Upper lobe of left lung (tissue), 6 donors: ENCODE results near the gene OLFM1. TPM values are rescaled to one million over a fixed set of nuclear protein-coding genes. Genes with fewer than 3 reads are reported as not detected.
A peak's percentile ranks its signal among the peaks of the same experiment; 100 is the strongest.

Experiments used
- ATAC-seq, 2 donors: fragments of 200-7000 bp; cut with Tn5 transposase; one replicate each; pipeline ENCODE4 v1.9.1; 2022; ENCODE audit warnings: mild to moderate bottlenecking in 2 of 2, moderate library complexity in 2 of 2; ENCODE audit not compliant: low FRiP score in 2 of 2
- DNase-seq, 2 donors: peaks; one replicate each; pipeline ENCODE4 v3.0.0-alpha.2; 2019 to 2020
- H3K27ac ChIP-seq, 4 donors: fragments of 200-600 bp; sonication (generic); one replicate each; pipeline ENCODE4 v1.5.1; 2016 to 2019
- H3K27me3 ChIP-seq, 4 donors: fragments of 200-600 bp; sonication (generic); one replicate each; pipeline ENCODE4 v1.5.1; 2017 to 2019
- H3K36me3 ChIP-seq, 4 donors: fragments of 200-600 bp; sonication (generic); one replicate each; pipeline ENCODE4 v1.5.1; 2016 to 2019
- H3K4me1 ChIP-seq, 4 donors: fragments of 200-600 bp; sonication (generic); one replicate each; pipeline ENCODE4 v1.5.1; 2018 to 2019
- H3K4me3 ChIP-seq, 4 donors: fragments of 200-600 bp; sonication (generic); one replicate each; pipeline ENCODE4 v1.5.1; 2017 to 2019; ENCODE audit warnings: mild to moderate bottlenecking in 2 of 4, moderate library complexity in 1 of 4
- H3K9me3 ChIP-seq, 4 donors: fragments of 200-600 bp; sonication (generic); one replicate each; pipeline ENCODE4 v1.5.1; 2018 to 2019
- EP300 ChIP-seq, 4 donors: sonication (generic); formaldehyde crosslinking; IDR thresholded peaks; one replicate each; pipeline ENCODE4 v1.5.1; 2017; ENCODE audit warnings: antibody characterized with exemption in 4 of 4, control low read depth in 2 of 4
- POLR2A ChIP-seq, 4 donors: fragments of 450-650 bp; IDR thresholded peaks; one replicate each; pipeline ENCODE4 v1.5.1; 2016 to 2017; ENCODE audit warnings: antibody characterized with exemption in 4 of 4, mild to moderate bottlenecking in 2 of 4
- POLR2AphosphoS5 ChIP-seq, 2 donors: sonication (generic); formaldehyde crosslinking; IDR thresholded peaks; one replicate each; pipeline ENCODE4 v1.5.1; 2017; ENCODE audit warnings: antibody characterized with exemption in 2 of 2
- WGBS, 2 donors: methylation state at CpG; one replicate each; pipeline ENCODE4 v1.1.5; 2017 to 2018; 5-methylcytosine and 5-hydroxymethylcytosine counted together
- total RNA-seq, 6 donors: library from RNA; depleted of rRNA in 4 of 6; stranded (reverse); fragments of >200 nt in 4 of 6; gene quantifications; one replicate each; pipeline versions ENCODE4 v1.1.0 to v1.2.1, GENCODE V29; 2016 to 2021
- TF ChIP-seq, protein P1 (sequence below), 6 experiments: fragments of 450-650 bp in 4 of 6; fragments of 200-600 bp in 2 of 6; sonication (generic) in 2 of 6; IDR thresholded peaks; one replicate each; pipeline ENCODE4 v1.5.1; 2016 to 2019; ENCODE audit warnings: antibody characterized with exemption in 6 of 6
- donor health status: DM: no; HTN: no; CAD: no; lungs with moderate emphysema.
- donor health status: DM: no; HTN: yes; CAD: no; lungs with severe emphysema.

The OLFM1 gene
- total RNA-seq: 10 to 100 TPM in 4 of 6 donors, 1 to 10 TPM in 2; 3.1 to 47.9 (median 18.5) TPM

DNA sequence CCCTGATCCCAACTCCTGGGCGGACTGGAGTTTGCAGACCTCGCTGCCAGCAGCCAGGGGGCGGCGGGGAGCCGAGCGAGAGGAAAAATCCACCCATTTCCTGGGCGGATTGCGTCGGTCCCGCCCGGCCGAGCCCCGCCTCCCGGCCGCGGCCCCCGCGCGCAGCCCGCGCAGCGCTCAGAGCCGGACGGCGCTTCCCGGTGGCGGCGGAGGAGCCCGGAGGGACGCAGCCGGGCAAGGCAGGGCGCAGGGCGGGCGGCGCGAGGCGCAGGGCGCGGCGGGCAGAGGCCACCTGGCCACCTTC is at the start of gene OLFM1:
TSS of gene OLFM1 (plus strand) at position 180 of the 304 bp plus-strand sequence. CDS start 322 bp downstream, outside the sequence.
- H3K4me1 ChIP-seq: peaks cover 21 to 40% (median 29%) of the 10 kb centered on the region in 4 donors
- TF ChIP-seq, protein P1, sequence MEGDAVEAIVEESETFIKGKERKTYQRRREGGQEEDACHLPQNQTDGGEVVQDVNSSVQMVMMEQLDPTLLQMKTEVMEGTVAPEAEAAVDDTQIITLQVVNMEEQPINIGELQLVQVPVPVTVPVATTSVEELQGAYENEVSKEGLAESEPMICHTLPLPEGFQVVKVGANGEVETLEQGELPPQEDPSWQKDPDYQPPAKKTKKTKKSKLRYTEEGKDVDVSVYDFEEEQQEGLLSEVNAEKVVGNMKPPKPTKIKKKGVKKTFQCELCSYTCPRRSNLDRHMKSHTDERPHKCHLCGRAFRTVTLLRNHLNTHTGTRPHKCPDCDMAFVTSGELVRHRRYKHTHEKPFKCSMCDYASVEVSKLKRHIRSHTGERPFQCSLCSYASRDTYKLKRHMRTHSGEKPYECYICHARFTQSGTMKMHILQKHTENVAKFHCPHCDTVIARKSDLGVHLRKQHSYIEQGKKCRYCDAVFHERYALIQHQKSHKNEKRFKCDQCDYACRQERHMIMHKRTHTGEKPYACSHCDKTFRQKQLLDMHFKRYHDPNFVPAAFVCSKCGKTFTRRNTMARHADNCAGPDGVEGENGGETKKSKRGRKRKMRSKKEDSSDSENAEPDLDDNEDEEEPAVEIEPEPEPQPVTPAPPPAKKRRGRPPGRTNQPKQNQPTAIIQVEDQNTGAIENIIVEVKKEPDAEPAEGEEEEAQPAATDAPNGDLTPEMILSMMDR (IDR thresholded peaks at IDR 0.05): peak; percentile 31 to 86 (median 75)
- TF ChIP-seq EP300 (IDR thresholded peaks at IDR 0.05): no peak
- no peak within 1 kb of the TSS for H3K27ac ChIP-seq
- WGBS, 2 donors: 8% methylated on average over 5 of the region's 40 CpGs; no CpG with 5 or more reads in 1 of the 2 donors
- no peaks in the 10 kb centered on the region for H3K36me3 ChIP-seq
- DNase-seq: peak; percentile 72 to 94
- H3K9me3 ChIP-seq: no peaks in the 10 kb centered on the region
- peaks cover 0 to 27% (median 10%) of the 10 kb centered on the region in 4 donors for H3K27me3 ChIP-seq
- peak within 1 kb of the TSS in 3 of 4 donors; percentile 41 to 49 (median 46) for H3K4me3 ChIP-seq
- ATAC-seq: peak in 1 of 2 donors; percentile 84

DNA sequence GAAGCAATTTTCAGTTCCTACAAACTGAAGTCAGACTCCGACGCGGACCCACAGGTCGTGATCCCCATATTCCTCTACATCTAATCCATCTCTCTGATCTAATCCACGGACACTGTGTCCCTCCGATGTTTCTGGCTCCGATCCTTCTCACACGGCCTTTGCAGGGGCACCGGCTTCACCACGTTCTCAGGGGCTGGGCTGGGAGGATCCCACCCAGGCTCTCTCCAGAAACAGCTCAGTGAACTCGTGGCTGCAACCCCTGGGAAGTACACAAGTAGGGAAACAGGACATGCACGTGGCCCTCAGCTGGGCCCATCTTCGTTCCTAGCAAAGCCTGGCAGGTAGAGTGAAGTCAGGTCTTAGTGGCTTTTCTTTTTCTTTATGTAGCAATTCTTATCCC is 49.1 kb upstream of the OLFM1 start:
- H3K27me3 ChIP-seq: no peaks in the 10 kb centered on the region
- ATAC-seq (no peak), DNase-seq (no peak)
- no peaks in the 10 kb centered on the region for H3K9me3 ChIP-seq
- no peak overlapping the region for H3K4me3 ChIP-seq
- TF ChIP-seq, protein P1 (IDR thresholded peaks at IDR 0.05): no peak
- TF ChIP-seq EP300 (IDR thresholded peaks at IDR 0.05) (no peak), POLR2AphosphoS5 (IDR thresholded peaks at IDR 0.05) (no peak), POLR2A (IDR thresholded peaks at IDR 0.05) (no peak)
- H3K27ac ChIP-seq: no peak overlapping the region
- 73 to 74% methylated on average over 13 of the region's 13 CpGs for WGBS, 2 donors
- no peaks in the 10 kb centered on the region for H3K4me1 ChIP-seq
- no peaks in the 10 kb centered on the region for H3K36me3 ChIP-seq

DNA sequence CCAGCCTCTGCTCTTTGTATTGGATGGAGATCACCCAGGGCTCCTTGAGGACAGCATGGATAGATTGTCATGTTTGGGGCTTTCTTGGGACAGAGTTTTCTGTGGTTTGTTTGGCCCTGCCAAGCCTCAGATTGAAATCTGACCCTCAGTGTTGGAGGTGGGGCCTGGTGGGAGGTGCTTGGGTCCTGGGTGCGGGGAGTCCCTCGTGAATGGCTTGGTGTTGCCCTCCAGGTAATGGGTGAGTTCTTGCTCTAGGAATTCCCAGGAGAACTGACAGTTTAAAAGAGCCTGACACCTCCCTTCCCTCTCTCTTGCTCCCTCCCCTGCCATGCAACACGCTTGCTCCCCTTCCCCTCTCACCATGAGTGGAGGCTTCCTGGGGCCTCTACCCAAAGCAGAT is 48.6 kb upstream of the OLFM1 start:
- H3K27ac ChIP-seq: no peak overlapping the region
- no peaks in the 10 kb centered on the region for H3K4me1 ChIP-seq
- DNase-seq: no peak
- no peak overlapping the region for H3K4me3 ChIP-seq
- ATAC-seq: no peak
- no peaks in the 10 kb centered on the region for H3K27me3 ChIP-seq
- H3K9me3 ChIP-seq: no peaks in the 10 kb centered on the region
- no peak for TF ChIP-seq EP300 (IDR thresholded peaks at IDR 0.05)
- TF ChIP-seq POLR2AphosphoS5 (IDR thresholded peaks at IDR 0.05): no peak
- TF ChIP-seq, protein P1 (IDR thresholded peaks at IDR 0.05): no peak
- TF ChIP-seq POLR2A (IDR thresholded peaks at IDR 0.05): no peak
- H3K36me3 ChIP-seq: no peaks in the 10 kb centered on the region
- WGBS, 2 donors: 66 to 78% methylated on average over 3 of the region's 3 CpGs

DNA sequence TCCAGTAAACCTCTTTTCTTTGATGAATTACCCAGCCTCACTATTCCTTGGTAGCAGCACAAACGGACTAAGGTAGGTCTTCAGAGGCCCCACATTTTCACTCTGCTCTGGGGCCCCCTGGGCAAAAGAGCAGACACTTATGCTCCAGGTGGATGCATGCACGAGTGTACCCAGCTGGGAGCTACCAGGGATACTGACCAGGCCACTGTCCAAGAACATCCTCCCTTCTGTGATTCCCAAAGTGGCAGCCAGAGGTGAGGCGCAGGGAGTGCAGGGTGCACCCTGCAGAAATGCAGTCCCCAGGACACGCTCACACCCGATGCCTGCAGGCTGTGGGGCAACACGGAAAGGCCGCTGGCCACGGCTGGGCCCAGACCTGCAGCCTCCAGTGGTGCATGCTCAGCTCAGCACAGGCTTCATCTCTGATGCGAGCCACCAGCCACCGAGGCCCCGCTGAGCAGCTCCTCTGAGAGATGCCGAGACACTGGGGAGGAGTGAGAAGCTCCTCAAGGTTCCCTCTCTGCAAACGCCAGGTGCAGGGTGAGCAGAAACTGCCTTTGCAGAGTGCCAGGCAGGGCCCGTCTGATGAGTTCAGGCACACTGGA is 48.1 kb upstream of the OLFM1 start:
- 75 to 78% methylated on average over 4 to 6 of the region's 14 CpGs for WGBS, 2 donors
- no peaks in the 10 kb centered on the region for H3K36me3 ChIP-seq
- H3K27me3 ChIP-seq: no peaks in the 10 kb centered on the region
- DNase-seq (no peak), ATAC-seq (no peak)
- H3K27ac ChIP-seq: no peak overlapping the region
- no peaks in the 10 kb centered on the region for H3K9me3 ChIP-seq
- no peaks in the 10 kb centered on the region for H3K4me1 ChIP-seq
- no peak overlapping the region for H3K4me3 ChIP-seq
- TF ChIP-seq POLR2AphosphoS5 (IDR thresholded peaks at IDR 0.05) (no peak), EP300 (IDR thresholded peaks at IDR 0.05) (no peak), POLR2A (IDR thresholded peaks at IDR 0.05) (no peak)
- TF ChIP-seq, protein P1 (IDR thresholded peaks at IDR 0.05): no peak
